WERI-Rb-1 (cell line): Measurements from ENCODE around the gene SOX6.

Experiments used
- DNase-seq: peaks from one replicate; pipeline ENCODE4 v3.0.0-alpha.2; 2020
- H3K27ac ChIP-seq: fragments of 250-450 bp; sonication (Bioruptor Pico); 2 replicates; pipeline ENCODE4 v1.5.1; 2020; ENCODE audit warnings: mild to moderate bottlenecking, moderate library complexity
- H3K27me3 ChIP-seq: fragments of 250-450 bp; sonication (Bioruptor Pico); 2 replicates; pipeline ENCODE4 v1.5.1; 2021; ENCODE audit warnings: mild to moderate bottlenecking, low read depth, moderate library complexity; ENCODE audit not compliant: insufficient read depth, severe bottlenecking
- H3K36me3 ChIP-seq: fragments of 250-450 bp; sonication (Bioruptor Pico); 2 replicates; pipeline ENCODE4 v1.5.1; 2020; ENCODE audit warnings: mild to moderate bottlenecking, moderate library complexity
- H3K4me3 ChIP-seq: 2 replicates; pipeline ENCODE4 v1.5.1; 2011; ENCODE audit warnings: low read depth, mild to moderate bottlenecking, control low read depth, low read length
- H3K9me3 ChIP-seq: fragments of 250-450 bp; sonication (Bioruptor Pico); 2 replicates; pipeline ENCODE4 v1.5.1; 2021; ENCODE audit warnings: mild to moderate bottlenecking, moderate library complexity; ENCODE audit not compliant: severe bottlenecking
- TF ChIP-seq, protein P1 (sequence below): IDR thresholded peaks from 2 replicates; pipeline ENCODE4 v1.5.1; 2011; ENCODE audit warnings: low read depth, mild to moderate bottlenecking, control low read depth, inconsistent platforms, low read length

Gene SOX6

DNA sequence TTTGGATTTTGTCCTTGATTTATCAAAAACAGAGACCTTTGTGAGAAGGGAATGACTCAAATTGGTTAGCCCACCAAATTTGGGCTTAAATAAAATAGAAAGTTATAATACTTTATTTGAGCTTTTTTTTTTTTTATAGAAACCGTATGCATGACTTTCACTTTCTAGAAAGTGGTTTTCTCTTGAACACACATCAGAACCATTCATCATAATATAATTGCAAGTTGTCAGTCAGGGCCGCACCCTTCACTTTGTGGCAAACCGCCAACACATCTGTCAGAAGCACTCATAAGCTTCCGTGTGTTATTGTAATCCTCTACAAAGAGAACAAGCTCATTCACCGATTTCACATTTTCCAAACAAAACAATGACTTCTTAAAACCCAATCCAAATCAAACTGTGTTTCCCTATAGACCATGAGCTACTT lies 76.1 kb downstream of the SOX6 start:
- Histone ChIP-seq H3K4me3 (no peak overlapping the region), H3K9me3 (no peaks in the 10 kb centered on the region), H3K36me3 (no peaks in the 10 kb centered on the region), H3K27ac (no peak overlapping the region), H3K27me3 (no peaks in the 10 kb centered on the region)
- DNase-seq, result no peak
- TF ChIP-seq, protein P1, sequence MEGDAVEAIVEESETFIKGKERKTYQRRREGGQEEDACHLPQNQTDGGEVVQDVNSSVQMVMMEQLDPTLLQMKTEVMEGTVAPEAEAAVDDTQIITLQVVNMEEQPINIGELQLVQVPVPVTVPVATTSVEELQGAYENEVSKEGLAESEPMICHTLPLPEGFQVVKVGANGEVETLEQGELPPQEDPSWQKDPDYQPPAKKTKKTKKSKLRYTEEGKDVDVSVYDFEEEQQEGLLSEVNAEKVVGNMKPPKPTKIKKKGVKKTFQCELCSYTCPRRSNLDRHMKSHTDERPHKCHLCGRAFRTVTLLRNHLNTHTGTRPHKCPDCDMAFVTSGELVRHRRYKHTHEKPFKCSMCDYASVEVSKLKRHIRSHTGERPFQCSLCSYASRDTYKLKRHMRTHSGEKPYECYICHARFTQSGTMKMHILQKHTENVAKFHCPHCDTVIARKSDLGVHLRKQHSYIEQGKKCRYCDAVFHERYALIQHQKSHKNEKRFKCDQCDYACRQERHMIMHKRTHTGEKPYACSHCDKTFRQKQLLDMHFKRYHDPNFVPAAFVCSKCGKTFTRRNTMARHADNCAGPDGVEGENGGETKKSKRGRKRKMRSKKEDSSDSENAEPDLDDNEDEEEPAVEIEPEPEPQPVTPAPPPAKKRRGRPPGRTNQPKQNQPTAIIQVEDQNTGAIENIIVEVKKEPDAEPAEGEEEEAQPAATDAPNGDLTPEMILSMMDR, result no peak

DNA sequence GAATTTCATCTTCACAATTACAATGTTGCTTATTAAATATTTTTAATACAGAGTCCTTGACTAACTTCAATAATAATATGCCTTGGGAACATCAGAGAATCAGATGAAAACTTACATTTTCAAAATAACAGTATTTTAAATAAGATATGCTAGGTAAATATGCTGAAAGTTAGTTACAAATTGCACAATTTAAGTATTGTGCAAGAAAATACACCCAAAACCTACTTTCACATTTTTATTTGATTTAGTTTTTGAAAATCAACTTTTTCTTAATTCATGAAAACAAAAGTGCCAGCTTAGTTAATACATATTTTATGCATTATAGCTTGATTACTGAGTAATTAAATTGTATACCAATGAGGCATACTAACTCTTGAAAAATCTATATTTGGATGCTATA lies 76.8 kb downstream of the SOX6 start:
- TF ChIP-seq, protein P1, result no peak
- Histone ChIP-seq H3K4me3 (no peak overlapping the region), H3K27me3 (no peaks in the 10 kb centered on the region), H3K27ac (no peak overlapping the region), H3K36me3 (no peaks in the 10 kb centered on the region), H3K9me3 (no peaks in the 10 kb centered on the region)
- DNase-seq, result no peak

DNA sequence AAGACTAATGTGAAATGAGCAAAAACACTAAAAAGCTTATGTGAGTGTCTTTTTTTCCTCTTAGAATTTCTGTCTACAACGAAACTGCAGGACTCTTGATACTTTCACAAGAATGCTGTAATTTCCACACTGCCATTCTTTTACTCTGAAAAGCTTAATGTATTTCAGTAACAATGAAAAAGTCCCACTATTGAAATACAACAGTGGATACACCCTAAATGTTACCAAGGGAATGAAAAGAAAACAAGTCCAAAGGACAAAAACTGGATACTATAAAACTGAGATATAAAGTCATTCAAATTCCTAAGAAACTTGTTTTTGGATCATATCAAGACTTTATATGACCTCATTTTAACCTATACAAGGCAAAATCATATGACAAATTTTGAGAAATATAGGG lies 77.4 kb downstream of the SOX6 start:
- Histone ChIP-seq H3K27ac (no peak overlapping the region), H3K4me3 (no peak overlapping the region), H3K9me3 (no peaks in the 10 kb centered on the region), H3K27me3 (no peaks in the 10 kb centered on the region), H3K36me3 (no peaks in the 10 kb centered on the region)
- DNase-seq, result no peak
- TF ChIP-seq, protein P1, result no peak

DNA sequence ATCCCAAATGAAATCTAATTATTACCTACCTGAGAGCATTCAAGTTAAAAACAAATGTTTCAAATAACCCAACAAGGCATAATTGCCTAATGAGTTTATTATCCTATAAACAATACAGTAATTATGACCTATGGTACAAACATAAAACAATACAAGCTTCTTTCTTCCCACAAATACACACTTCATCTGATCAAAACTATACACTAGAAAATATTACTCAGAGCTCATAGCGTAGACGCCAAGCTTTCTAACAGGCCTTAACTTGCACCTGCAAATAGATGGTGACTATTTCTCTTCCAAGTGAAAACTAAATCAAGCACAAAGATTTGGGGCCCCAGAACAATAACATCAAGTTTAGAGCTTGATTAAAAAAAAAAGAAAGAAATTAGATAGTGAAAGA lies 78.1 kb downstream of the SOX6 start:
- TF ChIP-seq, protein P1, result no peak
- H3K27me3 ChIP-seq, result no peaks in the 10 kb centered on the region
- DNase-seq, result no peak
- H3K36me3 ChIP-seq, result no peaks in the 10 kb centered on the region
- H3K9me3 ChIP-seq, result no peaks in the 10 kb centered on the region
- H3K27ac ChIP-seq, result no peak overlapping the region
- no peak overlapping the region for H3K4me3 ChIP-seq

DNA sequence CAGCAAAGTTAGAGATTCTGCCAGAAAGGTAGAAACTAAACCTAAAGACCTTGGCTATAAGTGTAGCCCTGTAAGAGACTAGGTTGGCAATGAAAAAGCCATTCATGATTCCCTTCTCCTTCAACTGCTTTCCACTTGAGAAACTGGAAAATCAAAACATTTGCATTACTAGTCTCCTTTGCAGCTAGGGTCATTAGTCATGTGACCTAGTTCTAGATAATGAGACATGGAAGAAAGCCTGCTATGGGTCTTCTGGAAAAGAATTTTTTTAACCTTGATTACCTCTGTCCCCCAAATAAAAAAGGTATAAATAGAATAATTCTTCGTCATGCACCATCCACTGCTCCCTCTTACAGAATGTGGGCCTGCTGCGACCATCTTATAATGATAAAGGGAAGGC lies 80.1 kb downstream of the SOX6 start:
- H3K9me3 ChIP-seq, result no peaks in the 10 kb centered on the region
- TF ChIP-seq, protein P1, result no peak
- DNase-seq, result no peak
- H3K36me3 ChIP-seq, result no peaks in the 10 kb centered on the region
- H3K27ac ChIP-seq, result no peak overlapping the region
- no peaks in the 10 kb centered on the region for H3K27me3 ChIP-seq
- no peak overlapping the region for H3K4me3 ChIP-seq

DNA sequence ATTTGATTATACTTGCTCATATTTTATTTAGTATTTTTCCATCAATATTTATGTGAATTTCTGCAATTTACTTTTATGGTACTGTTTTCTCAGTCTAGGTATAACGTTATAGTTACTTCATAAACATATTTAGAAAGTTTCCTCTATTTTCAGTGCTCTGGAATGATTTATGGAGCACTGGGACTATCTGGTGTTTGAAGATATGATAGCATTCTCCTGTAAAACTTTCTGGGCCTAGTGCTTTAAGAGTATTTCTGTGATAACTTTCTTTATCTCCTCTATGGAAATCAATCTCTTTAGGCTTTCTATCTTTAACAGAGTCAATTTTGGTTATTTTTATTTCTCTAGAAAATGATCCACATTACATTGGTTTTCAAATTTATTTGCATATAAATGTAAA lies 85.1 kb downstream of the SOX6 start:
- no peak for DNase-seq
- TF ChIP-seq, protein P1, result no peak
- H3K36me3 ChIP-seq, result no peaks in the 10 kb centered on the region
- H3K9me3 ChIP-seq, result no peaks in the 10 kb centered on the region
- no peak overlapping the region for H3K4me3 ChIP-seq
- no peaks in the 10 kb centered on the region for H3K27me3 ChIP-seq
- H3K27ac ChIP-seq, result no peak overlapping the region
